SK-N-SH treated with all-trans-retinoic acid at 6 μM for 48 hours (cell line): ENCODE results near the gene KHDRBS1.
"Not testable (repeated sequence)": the region's sequence is repeated elsewhere in the genome, so short reads cannot be mapped to it uniquely, and the experiment has no call there.

Source experiments
- ATAC-seq: fragments of 200-7000 bp; cut with Tn5 transposase; 3 replicates; pipeline ENCODE4 v1.9.1; 2020; ENCODE audit warnings: mild to moderate bottlenecking, moderate library complexity
- ARNTL ChIP-seq: fragments of 450-650 bp; formaldehyde crosslinking; IDR thresholded peaks from 2 replicates; pipeline ENCODE4 v1.5.0; 2020; ENCODE audit warnings: low read depth, mild to moderate bottlenecking, moderate library complexity, borderline replicate concordance
- BACH2 ChIP-seq: fragments of 250-450 bp; sonication (Bioruptor Pico); IDR thresholded peaks from 2 replicates; pipeline ENCODE4 v1.9.0; 2021; ENCODE audit warnings: mild to moderate bottlenecking, borderline replicate concordance
- CREB5 ChIP-seq: fragments of 250-450 bp; sonication (Bioruptor Pico); IDR thresholded peaks from 2 replicates; pipeline ENCODE4 v1.5.1; 2020; ENCODE audit warnings: low read depth, mild to moderate bottlenecking, moderate library complexity
- CSDC2 ChIP-seq: fragments of 250-450 bp; sonication (Bioruptor Pico); IDR thresholded peaks from 2 replicates; pipeline ENCODE4 v1.5.0; 2020; ENCODE audit warnings: mild to moderate bottlenecking, moderate library complexity
- ESRRG ChIP-seq: fragments of 250-450 bp; sonication (Bioruptor Pico); IDR thresholded peaks from 2 replicates; pipeline ENCODE4 v1.6.1; 2021; ENCODE audit warnings: mild to moderate bottlenecking
- GLIS3 ChIP-seq: fragments of 250-450 bp; sonication (Bioruptor Pico); IDR thresholded peaks from 2 replicates; pipeline ENCODE4 v1.5.0; 2020; ENCODE audit warnings: mild to moderate bottlenecking, moderate library complexity
- ISL1 ChIP-seq: fragments of 250-450 bp; sonication (Bioruptor Pico); IDR thresholded peaks from 2 replicates; pipeline ENCODE4 v2.1.2; 2022; ENCODE audit warnings: mild to moderate bottlenecking, moderate library complexity
- OSR1 ChIP-seq: fragments of 250-450 bp; sonication (Bioruptor Pico); IDR thresholded peaks from 2 replicates; pipeline ENCODE4 v1.8.0; 2022; ENCODE audit warnings: moderate library complexity, mild to moderate bottlenecking, inconsistent platforms
- PATZ1 ChIP-seq: fragments of 250-450 bp; sonication (Bioruptor Pico); IDR thresholded peaks from 2 replicates; pipeline ENCODE4 v1.8.0; 2020; ENCODE audit warnings: mild to moderate bottlenecking, moderate library complexity, borderline replicate concordance
- POU6F1 ChIP-seq: fragments of 250-450 bp; sonication (Bioruptor Pico); IDR thresholded peaks from 2 replicates; pipeline ENCODE4 v1.8.0; 2021; ENCODE audit warnings: low read depth, mild to moderate bottlenecking, moderate library complexity, borderline replicate concordance
- PPARA ChIP-seq: fragments of 250-450 bp; sonication (Bioruptor Pico); IDR thresholded peaks from 2 replicates; pipeline ENCODE4 v1.5.0; 2020; ENCODE audit warnings: mild to moderate bottlenecking, borderline replicate concordance
- RARB ChIP-seq: fragments of 250-450 bp; sonication (Bioruptor Pico); IDR thresholded peaks from 2 replicates; pipeline ENCODE4 v1.8.0; 2021; ENCODE audit warnings: mild to moderate bottlenecking, moderate library complexity
- TCF4 ChIP-seq: fragments of 250-450 bp; sonication (Bioruptor Pico); IDR thresholded peaks from 2 replicates; pipeline ENCODE4 v1.8.0; 2021; ENCODE audit warnings: mild to moderate bottlenecking, moderate library complexity, borderline replicate concordance
- TOX ChIP-seq: fragments of 250-450 bp; sonication (Bioruptor Pico); IDR thresholded peaks from 2 replicates; pipeline ENCODE4 v1.8.0; 2021; ENCODE audit warnings: mild to moderate bottlenecking, moderate library complexity, borderline replicate concordance
- TSHZ2 ChIP-seq: fragments of 250-450 bp; sonication (Bioruptor Pico); IDR thresholded peaks from 2 replicates; pipeline ENCODE4 v1.5.0; 2020; ENCODE audit warnings: mild to moderate bottlenecking, moderate library complexity
- ZC3H10 ChIP-seq: fragments of 250-450 bp; sonication (Bioruptor Pico); IDR thresholded peaks from 2 replicates; pipeline ENCODE4 v1.5.1; 2021; ENCODE audit warnings: mild to moderate bottlenecking, moderate library complexity
- ZFP3 ChIP-seq: fragments of 250-450 bp; sonication (Bioruptor Pico); IDR thresholded peaks from 2 replicates; pipeline ENCODE4 v1.5.0; 2020; ENCODE audit warnings: mild to moderate bottlenecking, moderate library complexity
- ZFP30 ChIP-seq: fragments of 450-650 bp; formaldehyde crosslinking; IDR thresholded peaks from 2 replicates; pipeline ENCODE4 v1.5.0; 2022; ENCODE audit warnings: mild to moderate bottlenecking, moderate library complexity
- ZNF565 ChIP-seq: fragments of 450-650 bp; formaldehyde crosslinking; conservative IDR thresholded peaks from 2 replicates; pipeline ENCODE4 v1.5.0; 2020; ENCODE audit warnings: low read depth, mild to moderate bottlenecking, moderate library complexity

The KHDRBS1 gene

GRCh38 chr1:31987135-31987619, 26.5 kb upstream of the KHDRBS1 start:
- ATAC-seq: no peak; the same call in 2 of the 3 replicates

GRCh38 chr1:31989964-31990363, 23.7 kb upstream of the KHDRBS1 start:
- TF ChIP-seq GLIS3 (no peak), ZNF565 (no peak), PPARA (CRISPR knock-in tag) (no peak), ESRRG (CRISPR knock-in tag) (no peak), ISL1 (CRISPR knock-in tag) (no peak)
- ATAC-seq: no peak

More at GRCh38 chr1:31987135-31987619, 26.5 kb upstream of the KHDRBS1 start:
- TF ChIP-seq GLIS3 (no peak), PPARA (CRISPR knock-in tag) (no peak), BACH2 (no peak), ZC3H10 (no peak), ARNTL (CRISPR knock-in tag) (no peak), TCF4 (CRISPR knock-in tag) (no peak), OSR1 (CRISPR knock-in tag) (no peak), CREB5 (CRISPR knock-in tag) (no peak)

GRCh38 chr1:31991182-31991581, 22.5 kb upstream of the KHDRBS1 start:
- no peak for ATAC-seq
- no peak for TF ChIP-seq BACH2
- no peak for TF ChIP-seq TCF4 (CRISPR knock-in tag)
- no peak for TF ChIP-seq ZNF565
- TF ChIP-seq, all 23 proteins: peak for 0

- ATAC-seq: no peak
- TF ChIP-seq PPARA (CRISPR knock-in tag) (no peak), ZFP3 (CRISPR knock-in tag) (no peak), ZFP30 (CRISPR knock-in tag) (no peak), TOX (CRISPR knock-in tag) (no peak), ARNTL (CRISPR knock-in tag) (no peak), CSDC2 (CRISPR knock-in tag) (no peak), TSHZ2 (CRISPR knock-in tag) (no peak), ZNF565 (no peak), CREB5 (CRISPR knock-in tag) (no peak), PATZ1 (CRISPR knock-in tag) (no peak), GLIS3 (no peak), RARB (no peak), POU6F1 (CRISPR knock-in tag) (no peak)
These were observed 18.4 kb upstream of the KHDRBS1 start for GRCh38 chr1:31995263-31995662.

- ATAC-seq: not testable (repeated sequence)
These were observed 17.5 kb upstream of the KHDRBS1 start for GRCh38 chr1:31996121-31996520.
